ENCODE data around the gene INSYN2B. TPM values are rescaled to one million over a fixed set of nuclear protein-coding genes. Genes with fewer than 3 reads are reported as not detected.

Gene INSYN2B
- total and polyA plus RNA-seq, 2 experiments from 2014 or later: not detected

DNA sequence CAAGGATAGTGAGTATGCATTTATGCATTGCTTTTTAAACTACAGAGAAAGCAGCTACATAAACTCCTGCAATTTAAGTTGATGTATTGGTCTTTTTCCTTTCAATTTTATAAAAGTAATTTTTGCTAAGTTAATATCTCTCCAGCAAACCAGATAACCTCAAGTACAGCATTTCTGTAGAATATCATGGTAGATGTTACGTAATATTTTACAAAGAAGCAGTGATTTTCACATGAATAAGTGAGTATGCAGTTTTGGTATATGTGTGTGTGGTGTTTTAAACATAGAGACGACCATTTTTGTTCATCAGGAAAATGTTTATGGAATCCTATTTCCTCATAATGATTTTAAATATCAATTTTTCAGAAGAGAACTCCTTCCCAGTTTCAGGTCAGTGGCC is 118.9 kb downstream of the INSYN2B start:
- Mint-ChIP-seq H3K4me3 (no peak overlapping the region), H3K9me3 (no peaks in the 10 kb centered on the region)
- ATAC-seq: no peak

GRCh38 chr5:169860585-169860984 is 119.7 kb downstream of the INSYN2B start:
- Mint-ChIP-seq H3K27ac (no peak overlapping the region), H3K27me3 (ENCODE audit: insufficient read depth, low read depth, poor library complexity) (peaks cover 1% of the 10 kb centered on the region), H3K4me3 (no peak overlapping the region), H3K9me3 (no peaks in the 10 kb centered on the region), H3K36me3 (ENCODE audit: low read depth) (no peaks in the 10 kb centered on the region), H3K4me1 (no peaks in the 10 kb centered on the region; the same call in 1 of the 3 replicates)
- H3K4me1 ChIP-seq (ENCODE audit: insufficient read depth): no peaks in the 10 kb centered on the region
- H3K9me2 ChIP-seq (ENCODE audit: insufficient read depth): no peaks in the 10 kb centered on the region
- H3K79me2 ChIP-seq (replicated peaks; ENCODE audit: insufficient read depth): no peaks in the 10 kb centered on the region
- ATAC-seq (no peak), DNase-seq (ENCODE audit: low spot score) (no peak)
- H4K20me1 ChIP-seq (replicated peaks; ENCODE audit: insufficient read depth): no peaks in the 10 kb centered on the region
- no peaks in the 10 kb centered on the region for H3K27me3 ChIP-seq (ENCODE audit: insufficient read depth)
- H3K4me3 ChIP-seq: no peak overlapping the region
- H2AFZ ChIP-seq: no peak overlapping the region
- no peaks in the 10 kb centered on the region for H3F3A ChIP-seq (replicated peaks; ENCODE audit: low read depth)
- H3K4me2 ChIP-seq: no peak overlapping the region
- TF ChIP-seq STAT1 (IDR thresholded peaks at IDR 0.05; ENCODE audit: unreplicated experiment) (no peak), CREB1 (CRISPR knock-in tag; IDR thresholded peaks at IDR 0.05; ENCODE audit: low read depth) (no peak), ZNF331 (CRISPR knock-in tag; IDR thresholded peaks at IDR 0.05; ENCODE audit: low read depth) (no peak), JUNB (IDR thresholded peaks at IDR 0.05; ENCODE audit: unreplicated experiment) (no peak), NANOG (IDR thresholded peaks at IDR 0.05; ENCODE audit: borderline replicate concordance) (no peak), POLR2AphosphoS5 (IDR thresholded peaks at IDR 0.05; ENCODE audit: low read depth) (no peak)
- TF ChIP-seq, protein P1, sequence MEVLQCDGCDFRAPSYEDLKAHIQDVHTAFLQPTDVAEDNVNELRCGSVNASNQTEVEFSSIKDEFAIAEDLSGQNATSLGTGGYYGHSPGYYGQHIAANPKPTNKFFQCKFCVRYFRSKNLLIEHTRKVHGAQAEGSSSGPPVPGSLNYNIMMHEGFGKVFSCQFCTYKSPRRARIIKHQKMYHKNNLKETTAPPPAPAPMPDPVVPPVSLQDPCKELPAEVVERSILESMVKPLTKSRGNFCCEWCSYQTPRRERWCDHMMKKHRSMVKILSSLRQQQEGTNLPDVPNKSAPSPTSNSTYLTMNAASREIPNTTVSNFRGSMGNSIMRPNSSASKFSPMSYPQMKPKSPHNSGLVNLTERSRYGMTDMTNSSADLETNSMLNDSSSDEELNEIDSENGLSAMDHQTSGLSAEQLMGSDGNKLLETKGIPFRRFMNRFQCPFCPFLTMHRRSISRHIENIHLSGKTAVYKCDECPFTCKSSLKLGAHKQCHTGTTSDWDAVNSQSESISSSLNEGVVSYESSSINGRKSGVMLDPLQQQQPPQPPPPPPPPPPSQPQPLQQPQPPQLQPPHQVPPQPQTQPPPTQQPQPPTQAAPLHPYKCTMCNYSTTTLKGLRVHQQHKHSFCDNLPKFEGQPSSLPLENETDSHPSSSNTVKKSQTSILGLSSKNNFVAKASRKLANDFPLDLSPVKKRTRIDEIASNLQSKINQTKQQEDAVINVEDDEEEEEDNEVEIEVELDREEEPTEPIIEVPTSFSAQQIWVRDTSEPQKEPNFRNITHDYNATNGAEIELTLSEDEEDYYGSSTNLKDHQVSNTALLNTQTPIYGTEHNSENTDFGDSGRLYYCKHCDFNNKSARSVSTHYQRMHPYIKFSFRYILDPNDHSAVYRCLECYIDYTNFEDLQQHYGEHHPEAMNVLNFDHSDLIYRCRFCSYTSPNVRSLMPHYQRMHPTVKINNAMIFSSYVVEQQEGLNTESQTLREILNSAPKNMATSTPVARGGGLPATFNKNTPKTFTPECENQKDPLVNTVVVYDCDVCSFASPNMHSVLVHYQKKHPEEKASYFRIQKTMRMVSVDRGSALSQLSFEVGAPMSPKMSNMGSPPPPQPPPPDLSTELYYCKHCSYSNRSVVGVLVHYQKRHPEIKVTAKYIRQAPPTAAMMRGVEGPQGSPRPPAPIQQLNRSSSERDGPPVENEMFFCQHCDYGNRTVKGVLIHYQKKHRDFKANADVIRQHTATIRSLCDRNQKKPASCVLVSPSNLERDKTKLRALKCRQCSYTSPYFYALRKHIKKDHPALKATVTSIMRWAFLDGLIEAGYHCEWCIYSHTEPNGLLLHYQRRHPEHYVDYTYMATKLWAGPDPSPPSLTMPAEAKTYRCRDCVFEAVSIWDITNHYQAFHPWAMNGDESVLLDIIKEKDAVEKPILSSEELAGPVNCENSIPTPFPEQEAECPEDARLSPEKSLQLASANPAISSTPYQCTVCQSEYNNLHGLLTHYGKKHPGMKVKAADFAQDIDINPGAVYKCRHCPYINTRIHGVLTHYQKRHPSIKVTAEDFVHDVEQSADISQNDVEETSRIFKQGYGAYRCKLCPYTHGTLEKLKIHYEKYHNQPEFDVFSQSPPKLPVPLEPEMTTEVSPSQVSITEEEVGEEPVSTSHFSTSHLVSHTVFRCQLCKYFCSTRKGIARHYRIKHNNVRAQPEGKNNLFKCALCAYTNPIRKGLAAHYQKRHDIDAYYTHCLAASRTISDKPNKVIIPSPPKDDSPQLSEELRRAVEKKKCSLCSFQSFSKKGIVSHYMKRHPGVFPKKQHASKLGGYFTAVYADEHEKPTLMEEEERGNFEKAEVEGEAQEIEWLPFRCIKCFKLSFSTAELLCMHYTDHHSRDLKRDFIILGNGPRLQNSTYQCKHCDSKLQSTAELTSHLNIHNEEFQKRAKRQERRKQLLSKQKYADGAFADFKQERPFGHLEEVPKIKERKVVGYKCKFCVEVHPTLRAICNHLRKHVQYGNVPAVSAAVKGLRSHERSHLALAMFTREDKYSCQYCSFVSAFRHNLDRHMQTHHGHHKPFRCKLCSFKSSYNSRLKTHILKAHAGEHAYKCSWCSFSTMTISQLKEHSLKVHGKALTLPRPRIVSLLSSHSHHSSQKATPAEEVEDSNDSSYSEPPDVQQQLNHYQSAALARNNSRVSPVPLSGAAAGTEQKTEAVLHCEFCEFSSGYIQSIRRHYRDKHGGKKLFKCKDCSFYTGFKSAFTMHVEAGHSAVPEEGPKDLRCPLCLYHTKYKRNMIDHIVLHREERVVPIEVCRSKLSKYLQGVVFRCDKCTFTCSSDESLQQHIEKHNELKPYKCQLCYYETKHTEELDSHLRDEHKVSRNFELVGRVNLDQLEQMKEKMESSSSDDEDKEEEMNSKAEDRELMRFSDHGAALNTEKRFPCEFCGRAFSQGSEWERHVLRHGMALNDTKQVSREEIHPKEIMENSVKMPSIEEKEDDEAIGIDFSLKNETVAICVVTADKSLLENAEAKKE (CRISPR knock-in tag; IDR thresholded peaks at IDR 0.05): no peak
- no peak overlapping the region for H3K27ac ChIP-seq (ENCODE audit: low read depth)
- H3K36me3 ChIP-seq (ENCODE audit: insufficient read depth): no peaks in the 10 kb centered on the region

More for the DNA sequence above, 118.9 kb downstream of the INSYN2B start:
- Histone ChIP-seq H3K4me1 (ENCODE audit: insufficient read depth) (no peaks in the 10 kb centered on the region), H3K79me2 (replicated peaks; ENCODE audit: insufficient read depth) (no peaks in the 10 kb centered on the region), H3K4me3 (no peak overlapping the region), H3F3A (replicated peaks; ENCODE audit: low read depth) (no peaks in the 10 kb centered on the region), H3K36me3 (ENCODE audit: insufficient read depth) (no peaks in the 10 kb centered on the region), H2AFZ (no peak overlapping the region), H3K27ac (ENCODE audit: low read depth) (no peak overlapping the region), H4K20me1 (replicated peaks; ENCODE audit: insufficient read depth) (no peaks in the 10 kb centered on the region), H3K27me3 (ENCODE audit: insufficient read depth) (no peaks in the 10 kb centered on the region), H3K9me2 (ENCODE audit: insufficient read depth) (no peaks in the 10 kb centered on the region), H3K4me2 (no peak overlapping the region)
- no peaks in the 10 kb centered on the region for H3K36me3 Mint-ChIP-seq (ENCODE audit: low read depth)
- DNase-seq (ENCODE audit: low spot score): no peak
- H3K27me3 Mint-ChIP-seq (ENCODE audit: insufficient read depth, low read depth, poor library complexity): no peaks in the 10 kb centered on the region
- H3K4me1 Mint-ChIP-seq: no peaks in the 10 kb centered on the region; the same call in 1 of the 3 replicates
- TF ChIP-seq ZNF331 (CRISPR knock-in tag; IDR thresholded peaks at IDR 0.05; ENCODE audit: low read depth) (no peak), ZNF114 (CRISPR knock-in tag; IDR thresholded peaks at IDR 0.05) (no peak), EZH2 (IDR thresholded peaks at IDR 0.05; ENCODE audit: low read depth, unreplicated experiment) (no peak), ETS1 (IDR thresholded peaks at IDR 0.05) (no peak), EZH2phosphoT487 (IDR thresholded peaks at IDR 0.05; ENCODE audit: unreplicated experiment) (no peak), CREB1 (CRISPR knock-in tag; IDR thresholded peaks at IDR 0.05; ENCODE audit: low read depth) (no peak), NANOG (IDR thresholded peaks at IDR 0.05; ENCODE audit: borderline replicate concordance) (no peak)
- H3K27ac Mint-ChIP-seq: no peak overlapping the region
